Activated T-helper 1 cell treated with anti-CD3 and anti-CD28 coated beads, Interleukin-2, amount 50 U/mL, for 16 hours (primary cell): ENCODE results near the gene PTPRM.

ENCODE experiments used
- DNase-seq, 2 donors: peaks; one replicate each; pipeline ENCODE4 v3.0.0-alpha.2; 2020; ENCODE audit warnings: low read depth in 1 of 2, low spot score in 1 of 2

PTPRM gene

DNA sequence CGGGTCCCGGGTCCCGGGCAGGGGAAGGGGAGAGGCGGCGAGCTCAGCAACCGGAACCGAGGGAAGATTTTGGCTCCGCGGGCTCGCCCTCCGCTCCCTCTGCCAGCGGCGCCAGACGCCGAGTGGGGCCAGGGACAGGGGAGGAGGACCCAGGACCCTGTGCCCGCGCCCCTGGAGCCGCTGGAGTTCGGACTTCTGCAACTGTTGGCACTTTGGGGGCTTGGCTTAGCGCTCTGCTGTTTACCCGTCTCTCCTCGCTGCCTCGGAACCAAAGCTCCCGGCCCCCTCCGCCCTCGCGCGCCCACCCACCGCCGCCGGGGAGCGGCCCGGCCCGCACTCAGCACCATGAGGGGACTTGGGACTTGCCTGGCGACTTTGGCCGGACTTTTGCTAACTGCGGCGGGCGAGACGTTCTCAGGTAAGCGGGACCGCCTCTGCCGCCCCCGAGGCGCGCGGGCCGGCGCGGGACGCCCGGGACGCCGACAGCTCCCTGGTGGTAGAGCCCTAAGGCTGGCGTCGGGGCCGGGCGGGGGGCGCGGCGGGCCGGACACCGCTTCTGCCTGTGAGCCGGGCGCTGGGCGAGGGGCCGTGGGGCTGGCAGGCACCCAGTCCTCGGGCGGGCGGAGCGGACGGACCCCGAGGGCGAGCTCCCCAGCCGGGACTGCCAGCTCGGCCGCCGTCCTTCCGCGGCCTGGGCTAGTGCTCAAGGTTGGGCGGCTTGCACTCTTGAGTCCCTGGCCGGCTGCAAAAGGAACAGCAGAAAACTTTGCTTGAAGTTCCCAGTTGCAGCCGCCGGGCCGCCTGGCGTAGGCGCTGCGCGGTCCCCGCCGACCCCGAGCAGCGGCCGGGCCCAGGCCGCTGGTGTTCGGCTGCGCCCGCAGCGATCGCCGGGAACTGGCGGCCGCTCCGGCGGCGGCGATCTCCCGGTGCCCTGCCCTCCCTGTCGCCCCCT is 634 bp downstream of the PTPRM start:
- no peak for DNase-seq

DNA sequence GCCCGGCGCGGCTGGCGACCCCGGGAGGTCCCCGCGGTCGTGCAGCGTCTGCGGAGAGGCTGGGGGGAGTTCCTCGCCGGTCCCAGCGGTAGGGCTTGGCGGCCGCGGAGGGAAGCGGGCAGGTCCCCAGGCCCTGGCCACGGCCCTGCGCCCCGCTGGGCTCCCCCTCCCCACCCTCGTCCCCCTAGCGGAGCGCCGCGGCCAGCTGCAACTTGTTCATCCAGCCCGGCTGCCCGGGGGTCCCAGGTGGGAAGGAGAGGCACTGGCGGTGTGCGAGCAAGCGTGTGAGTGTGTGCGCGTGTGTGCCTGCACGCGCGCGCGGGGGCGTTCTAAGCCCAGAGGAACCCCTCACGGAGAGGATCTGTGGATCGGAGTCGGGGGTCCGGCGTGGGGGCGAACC is 1.3 kb downstream of the PTPRM start:
- no peak for DNase-seq

DNA sequence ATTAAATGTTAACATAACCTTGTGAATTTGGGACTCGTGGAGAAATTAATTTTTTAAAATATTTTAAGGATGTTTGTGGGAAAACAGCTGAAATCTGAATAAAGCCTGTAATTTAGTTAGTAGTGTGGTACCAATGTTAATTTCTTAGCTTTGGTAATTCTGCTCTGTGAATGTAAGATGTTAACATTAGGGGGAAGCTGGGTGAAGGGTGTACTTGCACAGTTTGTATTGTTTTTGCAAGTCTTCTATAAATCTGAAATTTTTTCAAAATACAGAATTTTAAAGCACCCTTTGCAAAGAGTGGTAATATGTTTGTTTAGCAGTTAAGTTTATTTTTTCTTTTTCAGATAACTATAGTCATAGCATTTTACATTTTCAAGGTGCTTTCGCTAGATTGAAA is 4.5 kb downstream of the PTPRM start:
- no peak for DNase-seq

- no peak for DNase-seq
Measured at GRCh38 chr18:7572822-7573221, 5.7 kb downstream of the PTPRM start.

GRCh38 chr18:7575465-7576028 is 8.4 kb downstream of the PTPRM start:
- no peak for DNase-seq

- DNase-seq: no peak
Measured at GRCh38 chr18:7576077-7576476, 9.0 kb downstream of the PTPRM start.

- no peak for DNase-seq
Measured at GRCh38 chr18:7576685-7577084, 9.6 kb downstream of the PTPRM start.

DNA sequence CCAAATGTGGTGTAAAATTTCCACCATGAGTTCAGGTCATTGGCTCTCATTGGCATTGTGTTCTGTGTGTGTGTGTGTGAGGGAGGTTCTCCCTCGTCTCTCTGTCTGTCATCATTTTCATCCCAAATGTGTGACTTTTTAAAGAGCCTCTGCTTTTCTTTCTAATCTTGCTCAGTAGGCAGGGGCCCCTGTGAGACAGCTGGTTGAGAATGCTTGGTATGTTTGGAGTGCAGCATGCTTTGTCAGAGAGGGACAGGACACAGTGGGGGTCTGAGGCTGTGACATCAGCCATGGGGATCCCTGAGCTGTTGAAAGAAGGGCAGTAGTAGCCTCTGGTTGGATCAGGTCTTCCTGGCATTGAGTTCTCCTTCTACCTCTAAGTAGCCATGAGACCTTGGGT is 10.6 kb downstream of the PTPRM start:
- no peak for DNase-seq

- no peak for DNase-seq
Measured at GRCh38 chr18:7579176-7579917, 12.2 kb downstream of the PTPRM start.

DNA sequence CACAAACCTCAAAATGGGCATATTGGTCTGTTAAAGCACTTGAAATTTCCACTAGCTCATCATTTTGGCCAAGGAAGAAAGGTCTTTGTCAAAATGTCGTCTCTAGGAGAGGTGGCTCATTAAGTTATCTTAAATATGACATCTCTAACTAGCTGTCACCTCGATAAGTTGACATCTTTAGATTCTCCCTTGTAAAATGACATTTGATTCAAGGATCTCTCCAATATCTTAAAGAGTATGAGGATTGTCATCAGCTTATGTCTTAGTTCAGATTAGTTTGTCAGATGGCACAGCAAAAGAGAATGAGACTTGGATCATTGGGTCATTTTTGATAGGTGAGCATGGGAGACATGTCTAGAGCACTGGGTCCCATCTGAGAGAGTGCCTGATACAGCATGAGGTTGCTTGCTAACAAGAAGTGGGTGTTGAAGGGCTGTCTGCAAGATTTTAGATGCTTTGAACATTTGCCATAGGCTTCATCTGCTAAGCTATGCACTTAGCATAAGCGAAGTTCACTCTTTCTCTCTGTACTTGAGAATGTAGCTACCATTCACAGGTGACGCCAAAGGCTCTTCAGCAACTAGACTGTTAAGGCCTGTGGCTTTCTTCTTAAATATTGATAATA is 12.9 kb downstream of the PTPRM start:
- DNase-seq: no peak

GRCh38 chr18:7584646-7585275 is 17.6 kb downstream of the PTPRM start:
- no peak for DNase-seq

DNA sequence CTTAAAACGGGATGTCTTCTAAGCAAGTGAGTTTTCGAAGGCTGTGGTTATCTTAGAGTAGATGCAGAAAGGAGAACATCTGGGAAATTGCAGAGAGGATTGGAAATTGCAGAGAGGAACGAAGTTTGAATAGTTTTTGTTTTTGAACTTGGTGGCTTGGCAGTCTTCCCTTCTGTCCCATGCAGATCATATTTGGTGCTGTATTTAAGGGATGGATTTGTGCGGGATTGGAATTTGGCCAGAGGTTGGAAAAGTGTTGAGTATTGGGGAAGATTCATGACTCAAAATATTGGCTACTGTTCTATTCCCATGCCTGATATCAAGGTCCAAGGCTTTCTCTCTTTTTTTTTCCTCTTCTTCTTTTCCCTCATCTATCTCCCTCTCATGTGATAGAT is 18.2 kb downstream of the PTPRM start:
- no peak for DNase-seq

DNA sequence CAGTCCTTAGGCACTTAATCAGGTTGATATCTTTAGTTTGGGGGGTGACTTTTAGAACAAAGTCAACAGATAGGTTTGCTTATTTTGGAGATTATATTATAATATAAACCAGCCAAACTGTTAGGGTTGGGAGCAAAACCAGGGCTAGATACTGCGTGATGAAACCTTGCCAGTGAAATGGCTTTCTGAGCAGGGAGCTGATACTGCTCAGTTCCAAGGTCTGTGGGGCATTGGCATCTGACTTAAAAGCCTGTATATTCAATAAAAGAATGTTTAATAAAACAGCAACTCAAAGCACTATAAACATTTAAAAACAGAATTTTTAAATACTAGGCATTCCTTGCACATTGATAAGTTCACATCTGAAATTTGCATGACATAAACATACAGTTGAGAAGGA is 19.3 kb downstream of the PTPRM start:
- no peak for DNase-seq

- DNase-seq: no peak
Measured at GRCh38 chr18:7590826-7591560, 23.9 kb downstream of the PTPRM start.

GRCh38 chr18:7592305-7593071 is 25.4 kb downstream of the PTPRM start:
- DNase-seq: no peak

- no peak for DNase-seq
Measured at GRCh38 chr18:7593218-7593819, 26.2 kb downstream of the PTPRM start.

DNA sequence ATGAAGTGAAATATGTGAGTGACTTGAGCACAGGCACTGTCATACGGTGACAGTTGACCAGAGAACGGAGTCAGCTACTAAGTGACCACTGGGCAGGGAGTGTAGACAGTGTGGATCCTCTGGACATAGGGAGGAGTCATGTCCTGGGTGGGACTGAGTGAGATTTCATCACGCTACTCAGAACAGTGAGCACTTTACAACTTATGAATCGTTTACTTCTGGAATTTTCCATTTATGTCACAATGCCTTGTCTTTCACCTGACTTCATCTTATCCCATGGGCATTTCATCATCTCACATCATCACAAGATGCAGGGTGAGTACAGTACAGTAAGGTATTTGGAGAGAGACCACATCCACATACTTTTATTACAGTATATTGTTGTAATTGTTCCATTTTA is 29.0 kb downstream of the PTPRM start:
- DNase-seq: no peak

DNA sequence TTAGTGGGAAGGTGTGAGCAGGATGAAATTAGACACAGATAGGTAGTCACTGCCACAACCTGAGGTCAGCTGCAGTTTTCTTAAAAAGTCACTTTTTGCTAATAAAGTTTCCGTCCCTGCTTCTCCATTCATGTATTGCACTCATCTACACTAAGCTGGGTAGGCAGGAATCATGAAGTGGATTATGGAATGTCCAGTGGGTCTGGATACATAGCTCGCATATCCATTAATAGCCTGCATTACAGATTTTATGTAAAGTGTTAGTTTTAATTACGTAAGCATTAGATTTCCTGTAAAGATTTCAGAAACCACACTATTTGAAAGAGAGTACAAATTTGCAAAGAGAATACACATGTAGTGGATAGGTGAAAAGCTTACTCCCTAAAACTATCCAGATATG is 30.4 kb downstream of the PTPRM start:
- no peak for DNase-seq
